22Rv1 (cell line): ENCODE measurements around the gene GLB1L3.

Source experiments
- ZFX ChIP-seq: fragments of 450-650 bp; IDR thresholded peaks from 2 replicates; pipeline ENCODE4 v1.6.1; 2017; ENCODE audit warnings: antibody characterized with exemption, borderline replicate concordance
- TF ChIP-seq, protein P1 (sequence below): fragments of 450-650 bp; IDR thresholded peaks from 2 replicates; pipeline ENCODE4 v1.5.1; 2017; ENCODE audit warnings: mild to moderate bottlenecking

DNA sequence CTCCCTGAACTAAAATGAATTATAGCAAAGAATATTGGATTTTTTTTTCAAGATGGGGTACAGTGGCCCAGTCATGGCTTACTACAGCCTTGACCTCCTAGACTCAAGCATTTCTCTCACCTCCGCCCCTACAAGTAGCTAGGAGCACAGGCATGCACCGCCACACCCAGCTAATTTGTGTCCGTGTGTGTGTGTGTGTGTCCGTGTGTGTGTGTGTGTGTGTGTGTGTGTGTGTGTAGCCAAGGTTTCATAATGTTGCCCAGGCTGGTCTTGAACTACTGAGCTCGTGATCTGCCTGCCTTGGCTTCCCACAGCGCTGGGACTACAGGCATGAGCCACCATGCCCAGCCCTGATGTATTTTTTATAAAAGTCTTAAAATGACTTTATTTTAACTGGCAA lies 35.6 kb upstream of the GLB1L3 start:
- TF ChIP-seq, protein P1, sequence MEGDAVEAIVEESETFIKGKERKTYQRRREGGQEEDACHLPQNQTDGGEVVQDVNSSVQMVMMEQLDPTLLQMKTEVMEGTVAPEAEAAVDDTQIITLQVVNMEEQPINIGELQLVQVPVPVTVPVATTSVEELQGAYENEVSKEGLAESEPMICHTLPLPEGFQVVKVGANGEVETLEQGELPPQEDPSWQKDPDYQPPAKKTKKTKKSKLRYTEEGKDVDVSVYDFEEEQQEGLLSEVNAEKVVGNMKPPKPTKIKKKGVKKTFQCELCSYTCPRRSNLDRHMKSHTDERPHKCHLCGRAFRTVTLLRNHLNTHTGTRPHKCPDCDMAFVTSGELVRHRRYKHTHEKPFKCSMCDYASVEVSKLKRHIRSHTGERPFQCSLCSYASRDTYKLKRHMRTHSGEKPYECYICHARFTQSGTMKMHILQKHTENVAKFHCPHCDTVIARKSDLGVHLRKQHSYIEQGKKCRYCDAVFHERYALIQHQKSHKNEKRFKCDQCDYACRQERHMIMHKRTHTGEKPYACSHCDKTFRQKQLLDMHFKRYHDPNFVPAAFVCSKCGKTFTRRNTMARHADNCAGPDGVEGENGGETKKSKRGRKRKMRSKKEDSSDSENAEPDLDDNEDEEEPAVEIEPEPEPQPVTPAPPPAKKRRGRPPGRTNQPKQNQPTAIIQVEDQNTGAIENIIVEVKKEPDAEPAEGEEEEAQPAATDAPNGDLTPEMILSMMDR = no peak
- TF ChIP-seq ZFX = no peak
